K562 (cell line): ENCODE data around the gene VSIG10L. TPM values are rescaled to one million over a fixed set of nuclear protein-coding genes. Genes with fewer than 3 reads are reported as not detected.

ENCODE experiments used
- CGGBP1 ChIP-seq: fragments of 250-450 bp; sonication (Bioruptor Pico); IDR thresholded peaks from 2 replicates; pipeline ENCODE4 v1.9.0; 2021; ENCODE audit warnings: mild to moderate bottlenecking
- CREB5 ChIP-seq: fragments of 250-450 bp; sonication (Bioruptor Pico); IDR thresholded peaks from 2 replicates; pipeline ENCODE4 v1.5.0; 2020; ENCODE audit warnings: mild to moderate bottlenecking
- NKRF ChIP-seq: fragments of 450-650 bp; IDR thresholded peaks from 2 replicates; pipeline ENCODE4 v1.6.1; 2016; ENCODE audit warnings: borderline replicate concordance
- PHF21A ChIP-seq: fragments of 450-650 bp; IDR thresholded peaks from 2 replicates; pipeline ENCODE4 v1.6.1; 2017; ENCODE audit warnings: low read depth, borderline replicate concordance
- PTBP1 ChIP-seq: fragments of 200-400 bp; formaldehyde crosslinking; IDR thresholded peaks from 2 replicates; pipeline ENCODE4 v1.6.1; 2017; ENCODE audit warnings: low read depth, low read length
- RBM25 ChIP-seq: fragments of 200-400 bp; formaldehyde crosslinking; IDR thresholded peaks from 2 replicates; pipeline ENCODE4 v1.6.1; 2018; ENCODE audit warnings: low read length, low read depth, moderate library complexity; ENCODE audit not compliant: severe bottlenecking
- TAF7 ChIP-seq: fragments of 450-650 bp; IDR thresholded peaks from 2 replicates; pipeline ENCODE4 v1.6.1; 2016; ENCODE audit warnings: missing genetic modification characterization, missing compliant biosample characterization
- WHSC1 ChIP-seq: IDR thresholded peaks from one replicate; pipeline ENCODE4 v1.6.1; 2012; ENCODE audit warnings: low read length, control low read depth, inconsistent platforms
- ZNF239 ChIP-seq: fragments of 250-450 bp; sonication (Bioruptor Pico); IDR thresholded peaks from 2 replicates; pipeline ENCODE4 v1.4.0; 2020; ENCODE audit warnings: mild to moderate bottlenecking
- polyA plus RNA-seq, 8 experiments: library from polyadenylated mRNA; depleted of rRNA in 4 of 8; stranded (reverse) in 5 of 8; unstranded in 3 of 8; fragments of >200 nt; fragmentation: Nextera tagmentation in 2 of 8; fragmentation: Illumina TruSeq in 1 of 8; extraction: Ambion mirVana in 2 of 8; extraction: Trizol in 1 of 8; gene quantifications; 2 replicates each; pipeline versions ENCODE4 v1.2.1 to v1.2.3, GENCODE V29; 2011 to 2014; ENCODE audit warnings: inconsistent platforms in 1 of 8, missing spikeins in 1 of 8
- total RNA-seq, 7 experiments: library from RNA; depleted of rRNA in 6 of 7; stranded (reverse); fragments of >200 nt in 6 of 7; fragmentation: Illumina TruSeq in 2 of 7; extraction: Trizol in 2 of 7; gene quantifications; 2 replicates each; pipeline versions ENCODE4 v1.2.1 to v1.2.3, GENCODE V29; 2011 to 2021; ENCODE audit warnings: low replicate concordance in 1 of 7

The VSIG10L gene
- total and polyA plus RNA-seq, 9 of the 15 experiments (the other 6 are each of a cell fraction or from before 2014, with no cell fraction given), result 1.1 to 7.6 (median 2.2) TPM

- TF ChIP-seq NKRF, result no peak
- no peak for TF ChIP-seq TAF7 (tag)
- no peak for TF ChIP-seq ZNF239 (CRISPR knock-in tag)
- no peak for TF ChIP-seq CGGBP1 (CRISPR knock-in tag)
- no peak for TF ChIP-seq WHSC1
- TF ChIP-seq PHF21A, result no peak
- no peak for TF ChIP-seq CREB5 (CRISPR knock-in tag)
- peak; percentile 94 for TF ChIP-seq RBM25
- 0 out of 2 replicates have a peak, but pooled peaks have one; percentile 53 for TF ChIP-seq PTBP1
These were observed 961 bp upstream of the VSIG10L start (continued) for GRCh38 chr19:51342631-51343569.
